CD4-positive, alpha-beta T cell treated with Interleukin-17A for 4 hours (primary cell): ENCODE data around the gene FGD6.
"Not testable (repeated sequence)": the region's sequence is repeated elsewhere in the genome, so short reads cannot be mapped to it uniquely, and the experiment has no call there.

ENCODE experiments used
- DNase-seq: peaks from one replicate; pipeline ENCODE4 v3.0.0-alpha.2; 2020; ENCODE audit warnings: mixed read lengths

Gene FGD6

GRCh38 chr12:95173392-95174251, 43.6 kb downstream of the FGD6 start:
- DNase-seq, result no peak

- no peak for DNase-seq
Measured at GRCh38 chr12:95169368-95169767, 47.9 kb downstream of the FGD6 start.

- no peak for DNase-seq
Measured at GRCh38 chr12:95168746-95169145, 48.5 kb downstream of the FGD6 start.

GRCh38 chr12:95164656-95165055, 52.6 kb downstream of the FGD6 start:
- DNase-seq, result no peak

- no peak for DNase-seq
Measured at GRCh38 chr12:95158919-95159318, 58.3 kb downstream of the FGD6 start.

- no peak for DNase-seq
Measured at GRCh38 chr12:95151821-95152220, 65.4 kb downstream of the FGD6 start.

- DNase-seq, result no peak
Measured at GRCh38 chr12:95151406-95151805, 65.9 kb downstream of the FGD6 start.

GRCh38 chr12:95150501-95150900, 66.8 kb downstream of the FGD6 start:
- DNase-seq, result no peak

GRCh38 chr12:95147866-95148265, 69.4 kb downstream of the FGD6 start:
- no peak for DNase-seq

GRCh38 chr12:95146769-95147168, 70.5 kb downstream of the FGD6 start:
- DNase-seq, result no peak

- DNase-seq, result no peak
Measured at GRCh38 chr12:95143621-95144205, 73.6 kb downstream of the FGD6 start.

GRCh38 chr12:95142431-95143151, 74.7 kb downstream of the FGD6 start:
- no peak for DNase-seq

- DNase-seq, result no peak
Measured at GRCh38 chr12:95141310-95141709, 76.0 kb downstream of the FGD6 start.

GRCh38 chr12:95138031-95138430, 79.2 kb downstream of the FGD6 start:
- not testable (repeated sequence) for DNase-seq

- DNase-seq, result no peak
Measured at GRCh38 chr12:95136598-95136997, 80.7 kb downstream of the FGD6 start.

GRCh38 chr12:95134085-95134484, 83.2 kb downstream of the FGD6 start:
- no peak for DNase-seq

GRCh38 chr12:95131589-95132340, 85.5 kb downstream of the FGD6 start:
- DNase-seq, result no peak

GRCh38 chr12:95130096-95130495, 87.2 kb downstream of the FGD6 start:
- DNase-seq, result no peak

- DNase-seq, result no peak
Measured at GRCh38 chr12:95129115-95129514, 88.2 kb downstream of the FGD6 start.

GRCh38 chr12:95126736-95127135, 90.5 kb downstream of the FGD6 start:
- DNase-seq, result no peak

GRCh38 chr12:95126076-95126475, 91.2 kb downstream of the FGD6 start:
- DNase-seq, result no peak

- no peak for DNase-seq
Measured at GRCh38 chr12:95124106-95124505, 93.2 kb downstream of the FGD6 start.

- no peak for DNase-seq
Measured at GRCh38 chr12:95118788-95119179, 98.5 kb downstream of the FGD6 start.
